HG02798 (cell line): ENCODE results near the gene LRCH4.

Source experiments
- ATAC-seq: cut with Tn5 transposase; IDR thresholded peaks from one replicate; pipeline ENCODE4 v1.9.1; 2021; ENCODE audit warnings: mild to moderate bottlenecking; ENCODE audit not compliant: unreplicated experiment, poor library complexity

Gene LRCH4

GRCh38 chr7:100606313-100606712 lies 20.4 kb upstream of the LRCH4 start:
- ATAC-seq = no peak

GRCh38 chr7:100604976-100605911 lies 19.3 kb upstream of the LRCH4 start:
- no peak for ATAC-seq

- ATAC-seq = peak; percentile 65
These were observed 18.4 kb upstream of the LRCH4 start for GRCh38 chr7:100604028-100604975.

GRCh38 chr7:100603726-100604027 lies 17.7 kb upstream of the LRCH4 start:
- no peak for ATAC-seq

GRCh38 chr7:100602889-100603725 lies 17.2 kb upstream of the LRCH4 start:
- no peak for ATAC-seq

GRCh38 chr7:100600730-100601038 lies 14.8 kb upstream of the LRCH4 start:
- ATAC-seq = no peak

GRCh38 chr7:100599911-100600729 lies 14.2 kb upstream of the LRCH4 start:
- no peak for ATAC-seq

- no peak for ATAC-seq
These were observed 12.5 kb upstream of the LRCH4 start for GRCh38 chr7:100598425-100598824.

GRCh38 chr7:100595188-100595587 lies 9.3 kb upstream of the LRCH4 start:
- ATAC-seq = no peak

GRCh38 chr7:100591596-100591995 lies 5.7 kb upstream of the LRCH4 start:
- no peak for ATAC-seq

GRCh38 chr7:100590077-100590737 lies 4.3 kb upstream of the LRCH4 start:
- no peak for ATAC-seq

GRCh38 chr7:100589341-100589947 lies 3.5 kb upstream of the LRCH4 start:
- no peak for ATAC-seq

GRCh38 chr7:100588438-100588837 lies 2.5 kb upstream of the LRCH4 start:
- no peak for ATAC-seq

- ATAC-seq = peak; percentile 91
These were observed 517 bp upstream of the LRCH4 start, which contains the start of gene FBXO24 for GRCh38 chr7:100586266-100587025. TSS of gene FBXO24 (plus strand) at chr7:100586328. CDS start at chr7:100586626, 298 bp downstream.

GRCh38 chr7:100584683-100585510 lies 1.0 kb downstream of the LRCH4 start:
- ATAC-seq = no peak

GRCh38 chr7:100584054-100584682 lies 1.8 kb downstream of the LRCH4 start:
- ATAC-seq = no peak
